Heart left ventricle (tissue), 13 donors: ENCODE measurements around the gene TFF3.

Experiments used
- POLR2A ChIP-seq, 2 donors: fragments of 450-650 bp; IDR thresholded peaks; one replicate each; pipeline ENCODE4 v1.6.1; 2017; ENCODE audit warnings: antibody characterized with exemption in 2 of 2, mild to moderate bottlenecking in 2 of 2, moderate library complexity in 2 of 2
- TF ChIP-seq, protein P1 (sequence below), 12 donors: fragments of 200-600 bp; sonication (generic) in 4 of 12; IDR thresholded peaks; one replicate each; pipeline versions ENCODE4 v1.5.0 to v1.8.0; 2018 to 2022; ENCODE audit warnings: antibody characterized with exemption in 12 of 12, mild to moderate bottlenecking in 5 of 12
- donor health status: ischemic (EF 13 %, LVEDD 7.1; RV severe dilation, severe dysfunction).
- donor health status: DM: no; HTN: yes; CAD: no.
- donor health status: DM: no; HTN: no; CAD: no.
- donor health status: ischemic (EF 25% LVEDD 6.9; RV normal size, moderate dysfunction).
- donor health status: ischemic (EF 25% LVEDD 5.7; RV mildly dilated, moderate dysfunction).
- donor health status: ischemic (EF 35%, LVEDD 5.7; RV mildly dilated, moderate dysfunction).
- donor health status: nonischemic (EF 11% LVEDD 7.7; RV severe dilation, severe dysfunction).
- donor health status: DM: yes; HTN: yes; CAD: no.
- donor health status: PGD.
- donor health status: ischemic (EF 29% LVEDD 5.4; RV normal size, mild dysfunction).
- donor health status: nonischemic (EF 23%, LVEDD 6.1; RV moderate dilation, normal function).

DNA sequence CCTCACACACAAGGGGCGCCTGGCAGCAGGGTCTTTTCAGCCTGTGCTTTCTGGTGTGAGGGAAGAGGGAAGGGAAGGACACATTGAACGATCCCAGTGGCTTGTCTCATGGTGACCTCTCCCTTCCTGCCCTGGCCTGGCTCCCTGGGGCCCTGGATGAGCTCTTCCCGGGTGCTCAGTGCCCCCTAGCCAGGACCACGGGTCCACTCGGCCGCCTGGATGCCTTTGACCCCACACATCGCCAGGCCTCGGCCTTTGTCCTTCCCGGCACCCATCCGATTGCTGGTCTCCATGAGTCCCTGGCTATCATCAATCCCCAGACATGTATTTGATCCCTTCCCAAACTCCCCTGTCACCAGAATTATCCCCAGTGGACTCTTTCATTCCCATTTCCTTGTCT lies 6.0 kb upstream of the TFF3 start:
- TF ChIP-seq, protein P1, sequence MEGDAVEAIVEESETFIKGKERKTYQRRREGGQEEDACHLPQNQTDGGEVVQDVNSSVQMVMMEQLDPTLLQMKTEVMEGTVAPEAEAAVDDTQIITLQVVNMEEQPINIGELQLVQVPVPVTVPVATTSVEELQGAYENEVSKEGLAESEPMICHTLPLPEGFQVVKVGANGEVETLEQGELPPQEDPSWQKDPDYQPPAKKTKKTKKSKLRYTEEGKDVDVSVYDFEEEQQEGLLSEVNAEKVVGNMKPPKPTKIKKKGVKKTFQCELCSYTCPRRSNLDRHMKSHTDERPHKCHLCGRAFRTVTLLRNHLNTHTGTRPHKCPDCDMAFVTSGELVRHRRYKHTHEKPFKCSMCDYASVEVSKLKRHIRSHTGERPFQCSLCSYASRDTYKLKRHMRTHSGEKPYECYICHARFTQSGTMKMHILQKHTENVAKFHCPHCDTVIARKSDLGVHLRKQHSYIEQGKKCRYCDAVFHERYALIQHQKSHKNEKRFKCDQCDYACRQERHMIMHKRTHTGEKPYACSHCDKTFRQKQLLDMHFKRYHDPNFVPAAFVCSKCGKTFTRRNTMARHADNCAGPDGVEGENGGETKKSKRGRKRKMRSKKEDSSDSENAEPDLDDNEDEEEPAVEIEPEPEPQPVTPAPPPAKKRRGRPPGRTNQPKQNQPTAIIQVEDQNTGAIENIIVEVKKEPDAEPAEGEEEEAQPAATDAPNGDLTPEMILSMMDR (IDR thresholded peaks at IDR 0.05), result no peak
- no peak for TF ChIP-seq POLR2A (IDR thresholded peaks at IDR 0.05)
